GDM1 (cell line): Measurements from ENCODE around the gene C8B.

Experiments
- DNase-seq: peaks from one replicate; lab custom pipeline; 2025; lab: John Stamatoyannopoulos, UW

Gene C8B

GRCh38 chr1:56898005-56898373 is 67.8 kb downstream of the C8B start:
- DNase-seq: no peak

- no peak for DNase-seq
These were observed 68.4 kb downstream of the C8B start for GRCh38 chr1:56897150-56898004.

DNA sequence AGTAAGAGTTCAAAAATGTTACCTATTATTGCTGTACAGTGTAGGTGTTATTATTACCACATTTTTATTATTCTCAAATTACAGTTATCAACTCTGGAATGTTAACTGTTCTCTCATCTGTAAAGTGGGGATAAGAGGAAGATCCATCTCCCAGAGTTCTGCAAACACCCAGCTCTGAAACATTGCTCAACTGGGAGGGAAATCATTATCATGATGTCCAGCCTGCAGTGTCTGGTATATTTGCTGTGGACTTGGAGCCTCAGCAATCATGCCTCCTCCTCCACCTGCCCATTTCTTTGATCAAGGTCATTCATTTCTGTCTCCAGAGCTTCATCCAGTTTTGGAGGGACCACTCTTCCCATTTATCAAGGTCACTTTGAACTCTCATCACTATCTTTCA is 71.8 kb downstream of the C8B start:
- no peak for DNase-seq

DNA sequence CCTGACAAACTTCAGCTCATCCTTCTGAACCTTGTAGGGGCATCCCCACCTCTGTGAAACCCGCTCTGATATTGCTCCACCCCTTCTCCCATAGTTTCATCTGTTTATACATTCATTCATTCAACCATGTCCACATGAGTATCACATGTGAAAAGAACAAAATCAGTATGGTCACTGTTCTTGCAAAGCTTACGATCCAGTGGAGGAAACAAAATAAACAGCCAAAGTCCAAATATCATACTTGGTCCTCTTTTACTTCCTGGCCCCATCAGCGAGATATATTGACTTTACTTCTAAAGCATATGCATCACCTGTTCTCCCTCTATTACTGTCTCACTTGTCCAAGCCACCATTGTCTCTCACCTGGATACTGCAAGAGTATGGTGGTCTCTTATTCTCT is 75.6 kb downstream of the C8B start:
- DNase-seq: no peak

DNA sequence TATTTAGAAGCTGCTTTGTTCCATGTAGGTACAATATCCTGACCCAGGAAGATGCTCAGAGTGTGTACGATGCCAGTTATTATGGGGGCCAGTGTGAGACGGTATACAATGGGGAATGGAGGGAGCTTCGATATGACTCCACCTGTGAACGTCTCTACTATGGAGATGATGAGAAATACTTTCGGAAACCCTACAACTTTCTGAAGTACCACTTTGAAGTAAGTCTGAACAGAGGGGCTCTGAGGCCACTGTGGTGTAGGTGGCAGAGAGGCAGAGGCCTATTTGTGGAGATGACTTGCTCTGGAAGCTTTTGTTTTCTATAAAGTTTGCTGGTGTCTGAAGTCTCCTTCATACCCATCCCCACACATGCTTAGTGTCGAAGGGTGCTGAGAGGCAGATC is 84.4 kb downstream of the C8B start:
- DNase-seq: no peak

DNA sequence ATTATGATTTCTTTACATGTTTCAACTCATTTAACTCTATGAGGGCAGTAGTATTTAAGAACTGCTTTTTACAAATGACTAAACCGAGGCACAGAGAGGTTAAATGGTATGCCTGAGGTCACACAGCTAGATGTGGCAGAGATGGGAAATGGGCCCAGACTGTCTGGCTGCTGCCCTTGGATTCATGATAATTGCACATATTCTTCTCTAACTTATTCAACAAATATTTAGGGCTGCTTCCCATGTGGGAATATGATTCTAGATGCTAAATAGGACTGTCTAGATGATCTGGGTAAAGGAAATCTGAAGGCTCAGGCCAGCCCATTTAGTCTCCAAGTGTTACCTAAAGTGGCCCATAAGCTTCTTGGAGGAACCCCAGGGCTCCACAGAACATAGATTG is 85.0 kb downstream of the C8B start:
- no peak for DNase-seq
